ENCODE measurements around the gene ROPN1L.
"Not testable (repeated sequence)": the region's sequence is repeated elsewhere in the genome, so short reads cannot be mapped to it uniquely, and the experiment has no call there.

ROPN1L gene

DNA sequence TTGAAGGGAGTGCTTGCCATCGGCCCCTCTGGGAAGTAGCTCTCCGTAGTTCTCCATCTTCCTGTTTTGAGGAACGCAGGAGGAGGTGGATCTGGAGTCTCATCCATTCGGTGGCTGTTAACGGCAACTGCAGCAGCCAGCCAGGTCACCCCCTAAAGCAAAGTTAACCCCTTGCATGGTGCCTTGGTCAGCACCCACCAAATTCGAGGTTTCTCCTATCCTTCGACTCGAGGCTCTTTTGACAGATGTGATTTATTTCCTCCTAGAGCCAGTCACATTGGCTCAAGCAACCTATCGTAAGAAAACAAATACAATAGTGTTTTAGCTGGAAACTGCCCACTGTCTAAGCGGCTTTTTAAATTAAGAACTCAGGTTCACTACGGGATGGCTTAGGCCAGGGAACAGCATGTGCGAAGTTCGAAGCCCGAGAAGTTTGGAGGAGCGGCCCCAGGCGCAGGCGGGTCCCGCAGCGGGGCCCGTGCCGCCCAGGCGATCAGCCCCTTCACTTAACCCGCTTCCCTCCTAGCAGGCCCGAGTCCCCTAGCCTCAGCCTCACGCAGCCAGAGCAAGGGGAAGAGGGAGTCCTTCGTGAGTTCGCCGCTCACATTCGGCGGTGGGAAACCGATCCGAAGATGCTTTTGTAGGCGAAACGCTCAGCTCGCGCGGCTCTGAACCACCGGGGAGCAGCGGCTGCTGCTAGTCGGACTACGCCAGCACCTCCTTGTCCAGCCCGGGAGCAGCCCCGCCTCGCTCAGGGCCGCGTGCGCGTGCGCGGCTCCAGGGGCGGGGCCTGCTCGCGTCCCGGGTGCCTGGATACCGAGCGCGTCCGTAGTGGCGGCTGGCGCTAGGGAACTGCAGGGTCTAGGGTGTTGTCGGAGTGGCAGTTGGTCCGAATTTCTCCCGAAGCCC lies at the start of gene ROPN1L:
TSS of gene ROPN1L (plus strand) at position 797 of the 909 bp plus-strand sequence. CDS start 289 bp downstream, outside the sequence.
- TF ChIP-seq, protein P1, sequence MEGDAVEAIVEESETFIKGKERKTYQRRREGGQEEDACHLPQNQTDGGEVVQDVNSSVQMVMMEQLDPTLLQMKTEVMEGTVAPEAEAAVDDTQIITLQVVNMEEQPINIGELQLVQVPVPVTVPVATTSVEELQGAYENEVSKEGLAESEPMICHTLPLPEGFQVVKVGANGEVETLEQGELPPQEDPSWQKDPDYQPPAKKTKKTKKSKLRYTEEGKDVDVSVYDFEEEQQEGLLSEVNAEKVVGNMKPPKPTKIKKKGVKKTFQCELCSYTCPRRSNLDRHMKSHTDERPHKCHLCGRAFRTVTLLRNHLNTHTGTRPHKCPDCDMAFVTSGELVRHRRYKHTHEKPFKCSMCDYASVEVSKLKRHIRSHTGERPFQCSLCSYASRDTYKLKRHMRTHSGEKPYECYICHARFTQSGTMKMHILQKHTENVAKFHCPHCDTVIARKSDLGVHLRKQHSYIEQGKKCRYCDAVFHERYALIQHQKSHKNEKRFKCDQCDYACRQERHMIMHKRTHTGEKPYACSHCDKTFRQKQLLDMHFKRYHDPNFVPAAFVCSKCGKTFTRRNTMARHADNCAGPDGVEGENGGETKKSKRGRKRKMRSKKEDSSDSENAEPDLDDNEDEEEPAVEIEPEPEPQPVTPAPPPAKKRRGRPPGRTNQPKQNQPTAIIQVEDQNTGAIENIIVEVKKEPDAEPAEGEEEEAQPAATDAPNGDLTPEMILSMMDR (conservative IDR thresholded peaks at IDR 0.05; ENCODE audit: low read length), result no peak
- TF ChIP-seq EZH2phosphoT487 (IDR thresholded peaks at IDR 0.05; ENCODE audit: borderline replicate concordance), result no peak
- Histone ChIP-seq H3K4me3 (ENCODE audit: low read length, poor library complexity, severe bottlenecking) (peak within 1 kb of the TSS; percentile 73), H4K20me1 (ENCODE audit: insufficient read depth, low read length, poor library complexity, severe bottlenecking) (no peaks in the 10 kb centered on the region), H3K4me2 (ENCODE audit: low read depth, low read length, poor library complexity, severe bottlenecking) (peak within 1 kb of the TSS; percentile 71), H3K9me2 (replicated peaks; ENCODE audit: low read depth, low read length) (no peaks in the 10 kb centered on the region), H2AFZ (ENCODE audit: low read length) (peak within 1 kb of the TSS; percentile 66; the same call in 1 of the 2 replicates), H3K4me1 (ENCODE audit: insufficient read depth, low read length, poor library complexity, severe bottlenecking) (peaks cover 39% of the 10 kb centered on the region), H3K9ac (ENCODE audit: low read depth, low read length, poor library complexity, severe bottlenecking) (peak within 1 kb of the TSS; percentile 59), H3K9me3 (ENCODE audit: insufficient read depth, low read depth, low read length) (no peaks in the 10 kb centered on the region), H3K27me3 (ENCODE audit: insufficient read depth, low read length, poor library complexity, severe bottlenecking) (no peaks in the 10 kb centered on the region), H3F3A (ENCODE audit: low read depth) (peaks cover 7% of the 10 kb centered on the region; the same call in 1 of the 2 replicates), H3K79me2 (ENCODE audit: insufficient read depth, low read length) (no peaks in the 10 kb centered on the region), H3K36me3 (ENCODE audit: insufficient read depth, low read length) (peaks cover 3% of the 10 kb centered on the region; the same call in 1 of the 2 replicates)

DNA sequence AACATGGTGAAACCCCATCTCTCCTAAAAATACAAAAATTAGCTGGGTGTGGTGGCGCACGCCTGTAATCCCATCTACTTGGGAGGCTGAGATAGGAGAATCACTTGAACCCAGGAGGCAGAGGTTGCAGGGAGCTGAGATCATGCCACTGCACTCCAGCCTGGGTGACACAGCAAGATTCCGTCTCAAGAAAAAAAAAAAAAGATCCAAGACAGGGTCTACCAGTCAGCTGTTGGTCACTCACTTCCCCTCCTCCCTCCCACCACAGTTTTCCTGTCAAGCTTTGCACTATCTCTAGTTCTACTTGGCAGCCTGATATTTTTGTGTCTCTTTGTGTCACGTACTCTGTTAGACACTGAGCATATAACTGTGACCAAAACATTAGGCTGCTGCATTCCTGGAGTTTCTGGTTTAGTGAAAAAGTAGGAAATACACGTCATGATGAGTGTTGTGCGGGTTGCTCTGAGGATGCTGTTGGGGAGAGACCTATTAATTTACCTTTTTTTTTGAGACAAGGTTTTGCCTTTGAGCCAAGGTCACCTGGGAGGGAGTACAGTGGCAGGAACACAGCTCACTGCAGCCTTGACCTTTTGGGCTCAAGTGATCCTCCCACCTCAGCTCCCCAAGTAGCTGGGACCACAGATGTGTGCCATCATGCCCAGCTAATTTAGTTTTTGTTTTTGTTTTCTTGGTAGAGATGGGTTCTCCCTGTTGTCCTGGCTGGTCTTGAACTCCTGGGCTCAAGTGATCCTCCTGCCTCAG lies 48.9 kb upstream of the ROPN1L start:
- Histone ChIP-seq H3K79me2 (ENCODE audit: insufficient read depth, low read length) (peaks cover 15% of the 10 kb centered on the region; the same call in 1 of the 2 replicates), H3K36me3 (ENCODE audit: insufficient read depth, low read length) (peaks cover 95% of the 10 kb centered on the region)
- H2AFZ ChIP-seq (ENCODE audit: low read length); H3K9me3 ChIP-seq (ENCODE audit: insufficient read depth, low read depth, low read length); H3K4me1 ChIP-seq (ENCODE audit: insufficient read depth, low read length, poor library complexity, severe bottlenecking); H3K9me2 ChIP-seq (replicated peaks; ENCODE audit: low read depth, low read length); H3K4me3 ChIP-seq (ENCODE audit: low read length, poor library complexity, severe bottlenecking); H3K27me3 ChIP-seq (ENCODE audit: insufficient read depth, low read length, poor library complexity, severe bottlenecking); H3K4me2 ChIP-seq (ENCODE audit: low read depth, low read length, poor library complexity, severe bottlenecking); H3K9ac ChIP-seq (ENCODE audit: low read depth, low read length, poor library complexity, severe bottlenecking); H4K20me1 ChIP-seq (ENCODE audit: insufficient read depth, low read length, poor library complexity, severe bottlenecking); H3F3A ChIP-seq (ENCODE audit: low read depth): not testable (repeated sequence)

DNA sequence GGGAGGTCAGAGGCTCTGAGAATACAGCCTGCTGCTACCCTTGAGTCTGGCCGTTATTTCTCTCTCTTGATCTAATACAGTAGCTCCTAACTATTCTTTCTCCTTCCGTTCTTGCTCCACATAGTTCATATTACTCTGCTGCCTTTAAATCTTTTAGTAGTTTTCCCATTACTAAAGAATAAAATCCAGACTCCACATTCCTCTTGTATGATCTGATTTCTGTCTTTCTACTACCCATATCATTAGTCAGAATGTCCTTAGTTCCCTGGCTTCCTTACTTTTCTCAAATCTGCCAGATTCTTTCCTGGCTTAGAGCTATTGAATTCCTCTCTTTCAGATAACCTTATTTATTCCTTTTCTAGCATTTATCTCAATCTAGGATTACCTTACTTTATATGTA lies 48.2 kb upstream of the ROPN1L start:
- Histone ChIP-seq H2AFZ (ENCODE audit: low read length) (no peak overlapping the region), H3K9me3 (ENCODE audit: insufficient read depth, low read depth, low read length) (no peaks in the 10 kb centered on the region), H3K4me2 (ENCODE audit: low read depth, low read length, poor library complexity, severe bottlenecking) (no peak overlapping the region), H3K9ac (ENCODE audit: low read depth, low read length, poor library complexity, severe bottlenecking) (no peak overlapping the region), H3K4me1 (ENCODE audit: insufficient read depth, low read length, poor library complexity, severe bottlenecking) (no peaks in the 10 kb centered on the region), H3K9me2 (replicated peaks; ENCODE audit: low read depth, low read length) (no peaks in the 10 kb centered on the region), H3K79me2 (ENCODE audit: insufficient read depth, low read length) (peaks cover 11% of the 10 kb centered on the region; the same call in 1 of the 2 replicates), H3K36me3 (ENCODE audit: insufficient read depth, low read length) (peaks cover 94% of the 10 kb centered on the region), H4K20me1 (ENCODE audit: insufficient read depth, low read length, poor library complexity, severe bottlenecking) (peaks cover 7% of the 10 kb centered on the region), H3K27me3 (ENCODE audit: insufficient read depth, low read length, poor library complexity, severe bottlenecking) (no peaks in the 10 kb centered on the region), H3F3A (ENCODE audit: low read depth) (no peaks in the 10 kb centered on the region), H3K4me3 (ENCODE audit: low read length, poor library complexity, severe bottlenecking) (no peak overlapping the region)
- TF ChIP-seq EZH2phosphoT487 (IDR thresholded peaks at IDR 0.05; ENCODE audit: borderline replicate concordance), result no peak
- TF ChIP-seq, protein P1 (conservative IDR thresholded peaks at IDR 0.05; ENCODE audit: low read length), result no peak
